DND-41 (cell line): ENCODE results near the gene ELAPOR1.

Experiments
- ATAC-seq: fragments of 200-7000 bp; cut with Tn5 transposase; 3 replicates; pipeline ENCODE4 v1.9.1; 2021; ENCODE audit warnings: low read depth; ENCODE audit not compliant: insufficient read depth
- DNase-seq: peaks from one replicate; pipeline ENCODE4 v3.0.0-alpha.2; 2020
- H2AFZ ChIP-seq: 2 replicates; pipeline ENCODE4 v1.6.0; 2012; ENCODE audit warnings: low read depth, low read length
- H3K27ac ChIP-seq: 2 replicates; pipeline ENCODE4 v1.5.1; 2012; ENCODE audit warnings: low read length, inconsistent platforms
- H3K27me3 ChIP-seq: fragments of 200-600 bp; sonication (generic); 2 replicates; pipeline ENCODE4 v1.6.0; 2012; ENCODE audit warnings: low read length, mild to moderate bottlenecking, inconsistent platforms; ENCODE audit not compliant: insufficient read depth, poor library complexity
- H3K36me3 ChIP-seq: 2 replicates; pipeline ENCODE4 v1.5.1; 2012; ENCODE audit warnings: low read length, inconsistent platforms; ENCODE audit not compliant: insufficient read depth
- H3K4me1 ChIP-seq: 2 replicates; pipeline ENCODE4 v1.5.1; 2012; ENCODE audit warnings: mild to moderate bottlenecking, low read length; ENCODE audit not compliant: insufficient read depth
- H3K4me2 ChIP-seq: 2 replicates; pipeline ENCODE4 v1.6.0; 2012; ENCODE audit warnings: mild to moderate bottlenecking, moderate library complexity, low read length, inconsistent platforms; ENCODE audit not compliant: insufficient read depth
- H3K4me3 ChIP-seq, 2 experiments: fragments of 200-600 bp in 1 of 2; shearing (Covaris generic) in 1 of 2; 2 replicates each; pipeline ENCODE4 v1.5.1; 2012 to 2016; ENCODE audit warnings: inconsistent platforms in 2 of 2, low read length in 2 of 2, mild to moderate bottlenecking in 2 of 2, low read depth in 1 of 2, moderate library complexity in 1 of 2
- H3K79me2 ChIP-seq: 2 replicates; pipeline ENCODE4 v1.6.0; 2012; ENCODE audit warnings: low read length, inconsistent platforms; ENCODE audit not compliant: insufficient read depth
- H3K9ac ChIP-seq: 2 replicates; pipeline ENCODE4 v1.6.0; 2012; ENCODE audit warnings: low read depth, mild to moderate bottlenecking, inconsistent platforms, low read length, moderate library complexity
- H3K9me3 ChIP-seq: 2 replicates; pipeline ENCODE4 v1.5.1; 2012; ENCODE audit warnings: low read length, moderate library complexity, mild to moderate bottlenecking, inconsistent platforms; ENCODE audit not compliant: insufficient read depth, severe bottlenecking
- H4K20me1 ChIP-seq: 2 replicates; pipeline ENCODE4 v1.6.0; 2012; ENCODE audit warnings: low read length; ENCODE audit not compliant: insufficient read depth
- CTCF ChIP-seq: IDR thresholded peaks from 2 replicates; pipeline ENCODE4 v1.5.1; 2012; ENCODE audit warnings: borderline replicate concordance, low read length, moderate library complexity, mild to moderate bottlenecking; ENCODE audit not compliant: poor library complexity, severe bottlenecking; ENCODE audit errors: extremely low read depth
- EZH2 ChIP-seq: IDR thresholded peaks from 3 replicates; pipeline ENCODE4 v1.6.1; 2012; ENCODE audit warnings: borderline replicate concordance, low read depth, mild to moderate bottlenecking, moderate library complexity, low read length, inconsistent platforms; ENCODE audit not compliant: severe bottlenecking

Gene ELAPOR1

GRCh38 chr1:109133002-109133706 is 19.2 kb downstream of the ELAPOR1 start:
- TF ChIP-seq EZH2: no peak
- no peak for TF ChIP-seq CTCF
- no peaks in the 10 kb centered on the region for H3K79me2 ChIP-seq
- no peaks in the 10 kb centered on the region for H3K36me3 ChIP-seq
- no peak overlapping the region for H3K4me2 ChIP-seq
- H3K27ac ChIP-seq: no peak overlapping the region
- no peak overlapping the region for H2AFZ ChIP-seq
- no peak overlapping the region for H3K9ac ChIP-seq
- no peak for ATAC-seq
- H3K4me1 ChIP-seq: no peaks in the 10 kb centered on the region
- no peak overlapping the region for H3K4me3 ChIP-seq
- no peak for DNase-seq
- H4K20me1 ChIP-seq: no peaks in the 10 kb centered on the region
- no peaks in the 10 kb centered on the region for H3K27me3 ChIP-seq
- H3K9me3 ChIP-seq: no peaks in the 10 kb centered on the region

GRCh38 chr1:109133815-109134214 is 19.9 kb downstream of the ELAPOR1 start:
- H4K20me1 ChIP-seq: no peaks in the 10 kb centered on the region
- H3K4me2 ChIP-seq: no peak overlapping the region
- H3K27me3 ChIP-seq: no peaks in the 10 kb centered on the region
- TF ChIP-seq CTCF (no peak), EZH2 (no peak)
- H3K9ac ChIP-seq: no peak overlapping the region
- H2AFZ ChIP-seq: no peak overlapping the region
- no peaks in the 10 kb centered on the region for H3K4me1 ChIP-seq
- H3K79me2 ChIP-seq: no peaks in the 10 kb centered on the region
- H3K4me3 ChIP-seq: no peak overlapping the region
- H3K9me3 ChIP-seq: no peaks in the 10 kb centered on the region
- ATAC-seq: no peak
- no peaks in the 10 kb centered on the region for H3K36me3 ChIP-seq
- no peak for DNase-seq
- H3K27ac ChIP-seq: no peak overlapping the region

- TF ChIP-seq EZH2 (no peak), CTCF (no peak)
- DNase-seq: no peak
- no peaks in the 10 kb centered on the region for H3K36me3 ChIP-seq
- H3K4me1 ChIP-seq: no peaks in the 10 kb centered on the region
- no peaks in the 10 kb centered on the region for H3K27me3 ChIP-seq
- no peaks in the 10 kb centered on the region for H3K79me2 ChIP-seq
- no peak for ATAC-seq
- H3K4me3 ChIP-seq: no peak overlapping the region
- H3K9me3 ChIP-seq: no peaks in the 10 kb centered on the region
- no peak overlapping the region for H3K4me2 ChIP-seq
- no peak overlapping the region for H2AFZ ChIP-seq
- H4K20me1 ChIP-seq: no peaks in the 10 kb centered on the region
- H3K27ac ChIP-seq: no peak overlapping the region
- no peak overlapping the region for H3K9ac ChIP-seq
Observed at GRCh38 chr1:109134423-109134822, 20.5 kb downstream of the ELAPOR1 start.
